ENCODE data around the gene MATN1. TPM values are rescaled to one million over a fixed set of nuclear protein-coding genes. Genes with fewer than 3 reads are reported as not detected.

MATN1 gene
- polyA plus RNA-seq, 1 donor (not counting 4 experiments of a cell fraction or from before 2014, with no cell fraction given): 0.05 TPM

DNA sequence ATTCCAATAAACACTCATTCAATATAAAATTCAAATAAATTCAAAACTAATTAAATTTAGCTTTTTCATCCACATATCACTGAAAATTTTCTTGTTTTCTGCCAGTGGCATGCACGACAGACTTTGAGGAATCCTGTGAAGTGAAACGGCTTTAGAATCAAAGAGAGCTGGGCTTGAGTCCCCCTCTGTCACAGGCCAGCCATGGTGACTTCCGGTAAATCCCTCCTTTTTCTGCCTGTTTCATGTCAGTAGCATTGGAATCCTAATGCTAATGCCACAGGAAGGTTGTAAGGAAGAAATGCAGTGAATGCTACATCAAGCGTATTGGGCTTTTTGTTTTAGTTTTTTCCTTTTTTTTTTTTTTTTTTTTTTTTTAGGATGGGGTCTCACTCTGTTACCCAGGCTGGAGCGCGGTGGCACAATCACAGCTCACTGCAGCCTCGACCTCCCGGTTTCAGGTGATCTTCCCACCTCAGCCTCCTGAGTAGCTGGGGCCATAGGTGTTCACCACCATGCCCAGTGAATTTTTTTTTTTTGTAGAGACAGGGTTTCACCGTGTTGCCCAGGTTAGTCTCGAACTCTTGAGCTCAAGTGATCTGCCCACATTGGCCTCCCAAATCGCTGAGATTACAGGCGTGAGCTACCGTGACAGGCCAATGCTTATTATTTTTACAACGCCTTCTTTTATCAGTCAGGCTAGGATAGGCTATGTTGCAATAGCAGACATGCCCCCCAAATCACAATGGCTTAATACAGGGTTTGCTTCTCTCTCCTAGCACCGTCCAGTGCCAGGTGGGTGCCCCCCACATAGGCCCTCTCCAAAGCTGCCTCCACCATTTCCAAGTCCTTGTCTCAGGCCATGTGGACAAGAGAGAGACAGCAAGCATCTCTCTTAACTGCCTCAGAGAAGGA lies 3.6 kb upstream of the MATN1 start:
- no peaks in the 10 kb centered on the region for H3K9me3 ChIP-seq (ENCODE audit: control insufficient read depth, low read depth, low read length)
- no peak overlapping the region for H3K27ac ChIP-seq (ENCODE audit: control insufficient read depth, insufficient read depth, low read length)
- no peaks in the 10 kb centered on the region for H3K79me2 ChIP-seq (ENCODE audit: control insufficient read depth, insufficient read depth, low read length)
- H3K27me3 ChIP-seq (ENCODE audit: control insufficient read depth, extremely low read depth, insufficient read depth, low read length): no peaks in the 10 kb centered on the region
- H3K9me1 ChIP-seq (ENCODE audit: control insufficient read depth, extremely low read depth, insufficient read depth, low read length): no peaks in the 10 kb centered on the region
- peaks cover 0 to 2% of the 10 kb centered on the region in 2 experiments for H3K36me3 ChIP-seq (ENCODE audit: control insufficient read depth in 2 of 2, extremely low read depth in 1 of 2, insufficient read depth in 2 of 2, low read length in 2 of 2)
- H3K4me3 ChIP-seq (ENCODE audit: control insufficient read depth in 2 of 3, extremely low read depth in 1 of 3, insufficient read depth in 2 of 3, low read depth in 1 of 3, low read length in 3 of 3): no peak overlapping the region
- TF ChIP-seq CTCF (optimal IDR thresholded peaks at IDR 0.05 in 1 of 3, IDR thresholded peaks at IDR 0.05 in 1 of 3, conservative IDR thresholded peaks at IDR 0.05 in 1 of 3; ENCODE audit: extremely low read depth in 1 of 3, insufficient read depth in 2 of 3, low read length in 3 of 3): no peak
- no peaks in the 10 kb centered on the region for H4K20me1 ChIP-seq (ENCODE audit: control insufficient read depth, extremely low read depth, insufficient read depth, low read length)
- H2AFZ ChIP-seq (ENCODE audit: control insufficient read depth, low read length): no peak overlapping the region
- no peak overlapping the region for H3K4me2 ChIP-seq (ENCODE audit: control insufficient read depth, extremely low read depth, insufficient read depth, low read depth, low read length)
- dilution Hi-C loops (cut with MboI; ENCODE audit: extremely low pct_ligation_motif_present, low sequenced_read_pairs): no loop called here
- no peaks in the 10 kb centered on the region for H3K4me1 ChIP-seq (ENCODE audit: control insufficient read depth, extremely low read depth, insufficient read depth, low read length)
- no peak overlapping the region for H3K9ac ChIP-seq (ENCODE audit: control insufficient read depth, extremely low read depth, insufficient read depth, low read length)
- DNase-seq (ENCODE audit: low read depth, low spot score) (no peak), FAIRE-seq (no peak)

GRCh38 chr1:30726236-30726635 lies 2.9 kb upstream of the MATN1 start:
- no peaks in the 10 kb centered on the region for H3K79me2 ChIP-seq (ENCODE audit: control insufficient read depth, insufficient read depth, low read length)
- no peak overlapping the region for H3K9ac ChIP-seq (ENCODE audit: control insufficient read depth, extremely low read depth, insufficient read depth, low read length)
- no peaks in the 10 kb centered on the region for H3K9me1 ChIP-seq (ENCODE audit: control insufficient read depth, extremely low read depth, insufficient read depth, low read length)
- H3K27ac ChIP-seq (ENCODE audit: control insufficient read depth, insufficient read depth, low read length): no peak overlapping the region
- H2AFZ ChIP-seq (ENCODE audit: control insufficient read depth, low read length): no peak overlapping the region
- no peak for FAIRE-seq
- no peak overlapping the region for H3K4me3 ChIP-seq (ENCODE audit: control insufficient read depth in 2 of 3, extremely low read depth in 1 of 3, insufficient read depth in 2 of 3, low read depth in 1 of 3, low read length in 3 of 3)
- no peaks in the 10 kb centered on the region for H3K4me1 ChIP-seq (ENCODE audit: control insufficient read depth, extremely low read depth, insufficient read depth, low read length)
- no peaks in the 10 kb centered on the region for H3K9me3 ChIP-seq (ENCODE audit: control insufficient read depth, low read depth, low read length)
- TF ChIP-seq EZH2 (IDR thresholded peaks at IDR 0.05; ENCODE audit: low read length) (no peak), CTCF (optimal IDR thresholded peaks at IDR 0.05 in 1 of 3, IDR thresholded peaks at IDR 0.05 in 1 of 3, conservative IDR thresholded peaks at IDR 0.05 in 1 of 3; ENCODE audit: extremely low read depth in 1 of 3, insufficient read depth in 2 of 3, low read length in 3 of 3) (no peak)
- peaks cover 0 to 2% of the 10 kb centered on the region in 2 experiments for H3K36me3 ChIP-seq (ENCODE audit: control insufficient read depth in 2 of 2, extremely low read depth in 1 of 2, insufficient read depth in 2 of 2, low read length in 2 of 2)
- dilution Hi-C loops (cut with MboI; ENCODE audit: extremely low pct_ligation_motif_present, low sequenced_read_pairs): no loop called here
- DNase-seq (ENCODE audit: low read depth, low spot score): no peak
- no peaks in the 10 kb centered on the region for H3K27me3 ChIP-seq (ENCODE audit: control insufficient read depth, extremely low read depth, insufficient read depth, low read length)
- no peaks in the 10 kb centered on the region for H4K20me1 ChIP-seq (ENCODE audit: control insufficient read depth, extremely low read depth, insufficient read depth, low read length)
- H3K4me2 ChIP-seq (ENCODE audit: control insufficient read depth, extremely low read depth, insufficient read depth, low read depth, low read length): no peak overlapping the region

Measured in keratinocyte (primary cell).